Measurements from ENCODE around the gene TTC39A.

The TTC39A gene

DNA sequence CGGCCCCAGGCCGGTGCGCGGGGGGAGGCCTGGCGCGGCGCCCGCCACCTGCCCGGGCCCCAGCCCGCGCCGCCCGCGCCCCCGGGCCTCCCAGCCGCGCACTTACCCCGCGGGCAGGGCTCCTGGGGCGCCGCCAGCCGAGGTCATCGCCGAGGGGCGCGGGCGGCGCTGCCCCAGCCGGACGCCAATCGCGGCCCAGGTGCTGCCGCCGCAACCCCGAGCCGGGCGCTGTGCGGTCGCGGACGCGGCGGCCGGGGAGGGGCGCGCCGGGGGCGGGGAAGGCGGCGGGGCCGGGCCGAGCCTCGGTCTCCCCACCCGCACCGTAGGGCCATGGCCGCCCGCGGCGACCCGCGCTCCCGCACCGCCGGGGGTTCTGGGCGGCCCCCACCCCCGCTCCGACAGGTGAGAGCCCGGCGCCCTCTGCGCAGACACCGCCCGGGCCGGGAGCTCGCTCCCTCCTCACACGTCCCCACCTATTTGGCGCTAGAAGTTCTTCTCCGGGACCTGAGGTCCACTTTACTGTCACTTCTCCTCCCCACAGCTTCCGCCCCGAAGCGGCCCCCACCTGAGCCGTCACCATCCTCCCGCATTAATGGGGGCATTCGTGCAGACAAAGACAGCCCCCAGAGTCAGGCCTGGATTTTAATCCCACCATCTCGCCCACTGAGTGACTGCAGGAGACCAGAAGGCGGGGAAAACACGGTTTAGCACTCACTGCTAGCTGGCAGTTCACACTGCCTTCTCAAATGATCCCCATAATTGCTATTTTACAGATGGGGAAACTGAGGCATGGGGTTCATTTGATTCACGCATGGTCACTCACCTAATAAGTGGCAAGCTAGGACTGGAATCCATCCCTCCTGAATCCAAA lies at the start of gene TTC39A:
Gene TTC39A (minus strand): TSS at position 232 of the 871 bp plus-strand sequence. CDS start 85 bp downstream, at position 147.
- no peak for DNase-seq

DNA sequence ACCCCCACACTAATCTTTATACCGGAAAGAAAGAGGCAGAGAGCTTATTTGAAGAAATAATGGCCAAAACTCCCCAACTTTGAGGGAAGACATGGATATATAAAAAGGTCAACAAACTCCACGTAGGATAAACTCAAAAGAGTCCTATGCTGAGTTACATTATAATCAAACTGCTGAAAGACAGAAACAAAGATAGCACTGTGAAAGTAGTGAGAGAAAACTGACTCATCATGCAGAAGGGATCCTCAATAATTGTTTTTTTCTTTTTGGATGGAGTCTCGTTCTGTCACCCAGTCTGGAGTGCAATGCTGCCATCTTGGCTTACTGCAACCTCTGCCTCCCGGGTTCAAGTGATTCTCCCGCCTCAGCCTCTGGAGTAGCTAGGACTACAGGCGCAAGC lies 48.5 kb upstream of the TTC39A start:
- no peak for DNase-seq

DNA sequence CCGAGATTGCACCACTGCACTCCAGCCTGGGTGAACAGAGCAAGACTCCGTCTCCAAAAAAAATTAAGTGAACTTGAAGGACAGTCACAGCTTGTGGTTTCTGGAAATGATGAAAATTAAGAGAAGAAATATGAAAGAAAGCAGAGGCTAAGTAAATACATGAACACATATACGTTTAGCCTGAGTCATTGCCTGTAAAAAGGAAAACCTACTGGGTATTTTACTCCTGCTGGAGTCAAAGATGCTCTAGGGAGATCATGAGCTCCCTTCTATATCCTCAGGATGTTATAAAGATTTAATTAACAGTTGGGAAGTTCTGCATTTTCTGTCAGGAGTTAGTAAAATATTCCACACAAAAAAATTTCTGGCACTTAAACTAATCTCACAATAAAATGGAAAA lies 43.5 kb upstream of the TTC39A start:
- DNase-seq: no peak

DNA sequence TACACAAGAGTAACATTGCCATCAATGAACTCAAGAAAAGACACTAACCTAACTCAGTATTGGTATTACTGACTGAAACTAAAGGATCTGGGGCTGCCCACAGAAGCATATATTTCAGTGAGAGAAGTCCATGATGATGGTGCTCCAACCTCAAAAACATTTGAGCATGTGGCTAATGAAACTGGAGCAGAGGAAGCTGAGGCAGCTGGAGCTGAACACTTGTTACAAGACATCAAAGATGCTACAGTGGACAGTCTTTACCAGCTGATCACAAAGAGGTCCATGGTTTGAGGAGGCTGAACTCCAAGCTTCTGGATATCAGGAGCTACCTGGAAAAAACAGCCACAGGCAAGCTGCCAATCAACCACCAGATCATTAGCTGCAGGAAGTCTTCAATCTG lies 42.2 kb upstream of the TTC39A start:
- DNase-seq: no peak

DNA sequence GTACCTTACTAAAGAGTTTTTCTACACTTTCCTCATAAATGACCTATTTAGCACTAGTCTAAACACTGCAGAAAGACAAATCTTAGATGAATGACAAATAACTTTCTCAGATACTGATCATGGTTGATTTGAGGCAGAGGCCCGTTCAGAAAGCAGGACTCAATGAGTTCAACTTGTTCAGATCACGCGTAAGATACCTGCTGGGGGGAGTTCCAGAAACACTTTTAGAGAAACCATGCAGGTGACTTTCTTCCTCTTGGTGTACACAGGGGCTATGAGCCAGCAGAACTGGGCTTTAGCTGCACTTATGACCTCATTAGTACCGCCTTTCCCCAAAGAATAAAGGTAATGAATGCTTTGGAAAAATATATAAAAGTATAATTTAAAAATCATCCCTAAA lies 38.8 kb upstream of the TTC39A start:
- no peak for DNase-seq

DNA sequence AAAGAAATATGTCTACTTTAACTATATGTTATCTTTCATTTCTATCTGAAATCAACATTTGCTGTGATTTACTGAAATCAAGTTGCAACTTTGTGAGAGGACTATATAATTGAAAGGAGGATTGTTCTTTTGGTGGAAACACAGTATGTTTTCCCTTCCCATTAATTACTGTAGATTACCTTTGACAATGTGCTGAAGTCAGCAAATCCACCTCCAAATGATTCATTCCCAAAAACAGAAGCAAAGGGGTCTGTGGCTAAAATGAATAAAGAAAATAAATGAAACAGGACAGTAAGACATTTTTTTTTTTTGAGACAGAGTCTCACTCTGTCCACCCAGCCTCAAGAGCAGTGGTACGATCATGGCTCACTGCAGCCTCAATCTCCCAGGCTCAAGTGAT lies 35.4 kb upstream of the TTC39A start:
- no peak for DNase-seq

DNA sequence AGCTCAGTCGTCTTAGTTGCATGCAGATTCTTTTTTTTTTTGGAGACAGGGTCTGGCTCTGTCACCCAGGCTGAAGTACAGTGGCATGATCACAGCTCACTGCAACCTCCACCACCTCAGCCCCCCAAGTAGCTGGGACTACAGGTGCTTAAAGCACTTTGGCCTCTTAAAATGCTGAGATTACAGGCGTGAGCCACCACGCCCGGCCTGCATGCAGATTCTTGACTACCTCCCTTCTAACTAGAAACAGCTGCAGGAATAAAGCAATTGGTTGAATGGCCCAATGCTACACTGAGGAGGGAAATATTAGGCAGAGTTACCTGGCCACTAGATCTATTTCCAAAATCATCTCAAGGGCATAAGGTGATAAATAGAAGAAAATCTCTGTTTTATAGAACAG lies 29.5 kb upstream of the TTC39A start:
- DNase-seq: no peak

DNA sequence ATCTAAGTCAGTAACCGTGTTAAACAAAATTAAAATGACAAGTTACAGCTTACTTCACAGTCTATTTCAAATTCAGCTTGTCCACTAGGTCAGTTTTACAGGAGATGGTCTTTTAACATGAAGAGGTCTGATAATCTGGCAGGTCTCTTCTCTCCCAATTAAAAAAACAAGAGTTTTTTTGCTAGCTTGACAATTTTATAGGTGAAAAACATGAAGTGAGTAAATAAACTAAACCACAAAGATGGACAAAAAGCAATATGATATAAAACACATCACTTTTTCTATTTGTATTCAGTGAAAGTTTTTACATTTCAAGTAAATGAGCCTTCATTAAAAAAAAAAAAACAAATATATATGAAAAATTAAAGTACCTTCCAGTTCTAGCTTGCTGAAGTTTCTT lies 25.0 kb upstream of the TTC39A start:
- DNase-seq: no peak

DNA sequence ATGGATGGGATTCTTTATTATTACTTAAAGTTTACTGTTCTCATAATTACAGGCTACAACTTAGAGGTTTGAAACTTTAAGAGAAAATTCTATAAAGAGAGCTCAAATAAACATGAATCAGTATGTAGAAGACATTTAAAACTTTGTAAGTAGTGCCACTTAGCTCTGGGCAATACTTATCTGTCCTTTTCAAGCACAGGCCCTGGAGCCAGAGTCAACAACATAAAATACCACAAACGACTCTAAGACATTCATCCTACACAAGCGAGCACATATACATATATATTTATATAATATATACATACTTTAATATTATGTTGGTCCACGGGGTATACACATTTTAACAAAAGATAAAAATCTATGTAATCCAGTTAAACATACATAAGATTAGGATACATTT lies 24.1 kb upstream of the TTC39A start:
- no peak for DNase-seq

DNA sequence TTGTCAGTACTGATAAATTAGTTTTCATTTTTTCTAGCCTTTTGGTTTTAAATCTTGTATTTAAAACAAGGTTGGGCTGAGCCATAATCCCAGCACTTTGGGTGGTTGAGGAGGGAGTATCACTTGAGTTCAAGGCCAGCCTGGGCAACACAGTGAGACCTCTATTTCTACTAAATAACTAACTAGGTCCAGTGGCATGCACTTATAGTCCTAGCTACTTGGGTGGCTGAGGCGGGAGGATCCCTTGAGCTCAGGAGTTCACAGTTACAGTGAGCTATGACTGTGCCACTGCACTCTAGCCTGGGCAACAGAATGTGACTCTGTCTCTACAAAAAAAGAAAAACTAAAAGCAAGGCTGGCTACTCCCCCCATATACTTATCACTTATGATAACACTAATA lies 21.5 kb upstream of the TTC39A start:
- DNase-seq: no peak

DNA sequence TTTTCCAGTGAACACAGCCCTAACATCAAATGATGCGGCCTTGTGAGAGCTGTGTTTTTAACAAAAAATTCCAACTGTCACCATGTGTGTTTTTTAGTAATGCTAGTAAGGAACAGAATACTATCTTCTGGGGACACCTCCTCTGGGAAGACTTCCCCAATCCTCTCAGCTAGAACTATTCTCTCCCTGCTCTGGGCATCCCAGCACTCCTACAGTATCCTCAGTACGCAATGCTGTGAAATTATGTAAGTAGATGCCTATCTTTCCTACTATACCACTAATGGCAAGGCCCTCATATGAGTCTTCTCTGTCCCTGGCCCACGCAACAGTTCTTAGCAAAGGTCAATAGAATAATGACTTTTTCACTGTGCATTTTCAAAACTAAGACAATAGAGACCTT lies 19.5 kb upstream of the TTC39A start:
- no peak for DNase-seq

DNA sequence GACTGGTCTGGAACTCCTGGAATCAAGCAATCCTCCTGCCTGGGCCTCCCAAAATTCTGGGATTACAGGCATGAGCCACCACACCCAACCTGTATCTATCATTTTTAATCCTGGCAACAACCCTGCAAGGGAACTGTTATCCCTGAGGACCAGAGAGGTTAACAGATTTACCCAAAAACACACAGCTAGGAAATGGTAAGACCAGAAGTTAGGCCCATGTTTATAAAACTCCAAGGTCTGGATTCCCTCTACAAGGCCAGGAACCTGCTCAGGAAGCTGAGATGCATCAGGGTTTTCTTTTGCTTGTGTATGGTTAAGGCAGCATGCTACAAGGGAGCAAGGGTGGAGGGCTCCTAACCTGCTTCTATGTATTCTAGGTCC lies 17.8 kb upstream of the TTC39A start:
- no peak for DNase-seq

DNA sequence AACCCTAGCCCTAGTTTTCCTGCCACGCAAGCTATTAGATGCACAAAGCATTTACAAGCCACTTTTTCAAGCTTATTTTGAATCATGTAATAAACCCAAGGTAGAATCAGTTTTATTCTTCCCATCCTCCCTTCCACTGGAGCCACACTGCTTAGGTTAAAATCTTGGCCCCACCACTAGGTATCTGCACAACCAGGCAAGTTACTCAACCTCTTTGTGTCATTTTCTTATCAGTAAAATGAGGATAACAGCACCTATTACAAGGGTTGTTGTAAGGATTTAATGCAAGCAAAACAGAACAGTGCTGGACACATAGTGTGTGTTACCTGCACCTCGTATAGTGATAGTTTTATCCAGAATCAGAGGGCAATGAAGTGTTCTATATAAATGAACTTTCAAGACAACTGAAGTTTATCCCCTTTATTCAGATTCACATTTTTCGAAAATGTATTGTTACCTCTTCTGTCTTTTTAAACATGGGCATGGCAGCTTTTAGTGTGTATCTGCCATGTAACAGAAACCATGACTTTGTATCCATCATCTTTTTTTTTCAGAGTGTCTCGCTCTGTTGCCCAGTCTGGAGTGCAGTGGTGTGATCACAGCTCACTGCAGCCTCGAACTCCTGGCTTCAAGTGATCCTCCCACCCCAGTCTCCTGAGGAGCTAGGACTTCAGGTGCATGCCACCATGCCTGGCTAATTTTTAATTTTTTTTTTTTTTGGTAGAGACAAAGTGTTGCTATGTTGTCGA lies 17.2 kb upstream of the TTC39A start:
- DNase-seq: no peak

DNA sequence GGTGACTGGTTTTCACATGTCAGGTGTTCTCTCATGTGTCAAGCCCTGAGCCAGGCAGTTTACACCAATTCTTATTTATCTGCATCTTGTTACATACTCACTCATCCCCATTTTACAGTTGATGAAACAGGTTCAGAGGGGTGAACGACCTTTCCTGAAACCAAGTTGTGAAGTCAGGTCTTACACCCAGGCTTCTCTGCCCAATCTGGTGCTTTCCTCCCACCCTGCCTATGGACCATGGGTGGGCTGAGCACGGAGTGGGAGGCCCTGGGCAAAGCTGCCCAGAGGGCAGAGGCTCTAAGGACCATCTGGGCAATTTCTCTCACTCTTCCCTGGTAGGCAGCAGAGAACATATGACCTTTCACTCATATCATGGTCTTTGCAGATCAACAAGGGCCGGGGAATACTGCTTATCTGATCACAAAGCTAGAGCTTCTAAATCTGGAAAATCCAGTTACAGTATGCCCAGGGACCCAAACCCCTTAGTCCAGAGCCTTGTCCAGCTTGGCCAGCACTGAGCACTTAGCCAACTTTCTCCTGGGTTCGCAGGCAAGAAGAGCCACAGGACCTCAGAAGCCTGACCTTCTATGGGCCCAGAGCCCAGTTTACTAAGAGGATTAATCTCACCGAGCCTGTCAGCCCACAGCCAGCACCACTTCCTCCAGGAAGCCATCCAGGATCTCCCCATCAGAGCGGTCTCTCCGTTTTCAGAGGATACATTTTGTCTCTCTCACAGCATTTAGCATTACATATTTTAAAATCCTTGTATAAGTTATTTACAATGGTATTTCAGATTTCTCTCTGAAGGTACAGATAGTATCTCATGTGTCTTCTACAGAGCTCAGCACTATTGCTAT lies 16.0 kb upstream of the TTC39A start:
- no peak for DNase-seq

DNA sequence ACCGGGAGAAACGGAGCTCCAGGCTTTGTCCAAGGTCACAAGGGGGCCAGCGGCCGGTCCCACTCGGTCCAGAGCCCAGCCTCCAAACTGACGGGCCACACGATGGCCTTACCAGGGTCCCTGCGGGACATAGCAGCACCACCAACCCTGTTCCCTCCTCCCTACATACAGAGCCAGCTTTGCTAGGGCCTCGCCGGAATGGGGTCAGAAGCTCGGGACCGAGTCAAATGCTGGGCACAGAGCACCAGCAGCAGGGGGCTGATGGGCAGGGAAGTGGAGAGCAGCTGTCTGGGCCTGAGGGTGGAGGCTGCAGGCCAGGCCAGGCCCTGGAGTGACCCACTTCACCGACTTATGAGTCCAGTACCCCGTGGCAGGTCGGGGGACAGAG lies 14.9 kb upstream of the TTC39A start:
- DNase-seq: no peak

DNA sequence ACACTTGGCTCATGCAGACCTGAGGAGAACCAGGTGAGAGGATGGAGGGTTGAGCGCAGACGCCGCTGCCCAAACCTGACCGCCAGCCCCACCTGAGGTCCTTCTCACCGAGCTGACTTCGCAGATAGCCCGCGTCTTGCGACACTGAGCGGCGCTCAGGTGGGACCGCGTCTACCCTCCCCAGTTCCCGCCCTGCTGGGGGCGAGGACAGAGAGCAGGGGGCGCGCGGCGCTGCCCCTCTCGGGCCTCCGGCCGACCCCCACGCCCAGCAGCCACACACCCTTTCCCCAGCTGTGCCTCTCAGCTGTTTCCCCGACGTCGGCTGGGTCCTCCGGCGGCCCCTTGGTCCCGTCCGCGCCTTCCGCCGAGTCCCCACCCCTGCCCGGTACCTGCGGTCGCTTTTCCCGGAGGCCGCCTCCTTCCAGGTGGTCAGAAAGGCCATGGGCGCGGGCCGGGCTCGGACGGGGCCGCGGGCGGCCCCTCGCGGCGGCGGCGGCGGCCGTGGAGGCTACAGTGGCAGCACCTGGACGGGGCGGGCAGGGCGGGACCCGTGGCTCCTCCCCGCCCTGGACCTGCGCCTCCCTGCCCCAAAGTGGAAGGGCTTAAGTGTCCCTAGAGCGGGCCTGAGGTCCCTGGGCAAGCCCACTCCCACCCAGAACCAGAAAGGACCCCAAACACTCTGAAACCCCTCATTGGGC lies 14.4 kb upstream of the TTC39A start:
- DNase-seq: no peak

DNA sequence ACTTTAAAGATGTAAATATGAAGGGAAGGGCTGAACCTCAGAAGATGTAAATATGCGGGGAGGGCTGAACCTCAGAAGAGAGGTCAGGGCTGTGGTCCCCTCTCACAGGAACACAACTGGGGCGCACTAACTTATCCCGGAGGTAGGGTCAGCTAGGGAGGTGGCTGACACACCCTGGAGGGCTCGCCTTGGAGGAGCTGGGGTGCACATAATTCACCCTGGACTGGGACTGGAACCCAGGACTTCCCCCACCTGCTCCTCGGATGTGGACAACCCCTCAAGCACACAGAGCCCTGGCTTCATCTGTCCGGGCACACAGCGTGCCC lies 13.9 kb upstream of the TTC39A start:
- DNase-seq: no peak

DNA sequence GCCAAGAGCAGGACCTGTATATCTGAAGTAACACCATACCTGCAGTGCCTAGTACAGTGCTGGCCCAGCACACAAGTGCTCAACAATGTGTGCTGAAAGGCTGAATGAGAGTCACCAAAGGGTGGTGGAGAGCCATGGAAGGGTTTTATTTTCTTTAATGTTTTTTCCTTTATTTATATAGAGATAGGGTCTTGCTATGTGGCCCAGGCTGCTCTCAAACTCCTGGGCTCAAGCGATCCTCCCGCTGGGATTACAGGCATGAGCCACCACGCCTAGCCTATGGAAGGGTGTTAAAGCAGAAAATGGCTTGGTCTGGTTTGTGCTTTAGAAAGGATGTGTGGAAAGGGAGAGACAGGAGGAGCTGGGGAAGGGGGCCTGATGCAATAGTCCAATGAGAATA lies 13.3 kb upstream of the TTC39A start:
- DNase-seq: no peak

DNA sequence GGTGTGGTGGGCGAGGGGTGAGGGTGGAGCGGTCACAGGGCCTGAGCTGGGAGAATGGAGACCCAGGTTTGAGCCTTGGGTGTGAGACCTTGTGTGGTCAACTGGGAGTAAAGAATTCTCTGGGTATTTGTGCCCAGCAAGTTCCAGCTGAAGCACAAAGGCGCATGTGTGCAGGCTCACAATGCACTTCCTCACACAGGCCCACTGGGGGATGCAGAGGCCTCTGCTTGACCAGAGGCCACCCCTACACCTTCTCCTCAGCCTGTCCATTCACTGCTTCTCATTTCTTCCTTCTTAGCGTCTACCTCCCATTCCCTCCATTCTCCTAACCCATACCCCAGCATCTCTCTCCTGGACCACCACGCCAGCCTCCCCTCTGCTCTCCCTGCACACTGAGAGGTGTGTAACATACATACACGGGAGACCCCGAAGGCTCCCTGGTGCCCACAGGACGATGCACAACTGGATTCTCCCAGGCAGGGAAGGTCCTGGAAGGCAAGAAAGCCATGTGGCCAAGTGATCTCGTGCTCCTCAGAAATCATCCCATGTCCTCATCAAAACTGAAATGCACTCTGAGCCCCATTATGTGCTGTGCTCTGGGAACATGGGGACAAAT lies 12.3 kb upstream of the TTC39A start:
- DNase-seq: no peak

DNA sequence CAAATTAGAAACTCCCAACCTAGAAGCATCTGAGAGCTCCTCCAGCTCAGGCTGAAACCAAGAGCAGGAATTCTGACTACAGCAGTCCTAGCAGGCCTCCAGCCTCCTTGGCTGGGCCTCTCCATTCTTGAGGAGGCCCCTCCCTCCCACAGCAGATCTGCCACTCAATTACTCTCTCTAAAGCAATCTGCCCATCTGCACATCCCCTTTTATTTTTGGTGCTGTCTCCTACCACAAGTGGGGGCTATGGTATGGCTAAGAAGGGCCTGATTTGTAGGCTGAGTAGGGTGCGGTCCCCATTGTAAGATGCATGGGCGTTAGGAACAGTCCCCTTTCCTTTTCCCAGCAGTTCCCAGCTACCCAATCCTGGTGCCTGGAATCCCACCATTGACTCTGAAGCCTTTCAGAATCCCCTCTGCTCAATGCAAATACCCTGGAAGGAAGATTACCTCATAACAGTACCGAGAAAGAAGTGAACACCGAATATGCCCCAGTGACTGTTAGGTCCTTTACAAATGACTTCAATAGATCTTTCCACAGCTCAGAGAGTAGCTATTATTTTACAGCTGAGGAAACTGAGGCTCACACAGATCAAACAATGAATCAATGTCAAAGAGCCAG lies 11.6 kb upstream of the TTC39A start:
- DNase-seq: no peak

DNA sequence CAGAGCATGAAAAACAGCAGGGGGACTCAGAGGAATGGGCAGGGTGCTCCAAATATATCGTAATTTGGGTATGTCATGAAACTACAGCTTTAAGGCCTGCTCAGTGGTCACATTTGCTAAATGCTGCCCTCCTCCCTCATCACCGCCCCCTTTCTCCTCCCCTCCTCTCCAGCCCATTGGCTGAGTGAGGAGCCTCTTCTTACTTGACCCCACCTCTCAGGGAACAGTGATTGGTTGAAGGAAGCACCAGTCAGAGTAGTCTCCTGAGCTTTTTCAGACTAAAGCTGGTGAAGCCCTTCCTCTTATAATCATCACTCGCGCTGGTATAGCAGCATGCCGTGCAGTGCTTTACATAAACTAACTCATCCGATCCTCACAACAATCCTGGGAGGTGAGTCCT lies 10.0 kb upstream of the TTC39A start:
- DNase-seq: no peak

DNA sequence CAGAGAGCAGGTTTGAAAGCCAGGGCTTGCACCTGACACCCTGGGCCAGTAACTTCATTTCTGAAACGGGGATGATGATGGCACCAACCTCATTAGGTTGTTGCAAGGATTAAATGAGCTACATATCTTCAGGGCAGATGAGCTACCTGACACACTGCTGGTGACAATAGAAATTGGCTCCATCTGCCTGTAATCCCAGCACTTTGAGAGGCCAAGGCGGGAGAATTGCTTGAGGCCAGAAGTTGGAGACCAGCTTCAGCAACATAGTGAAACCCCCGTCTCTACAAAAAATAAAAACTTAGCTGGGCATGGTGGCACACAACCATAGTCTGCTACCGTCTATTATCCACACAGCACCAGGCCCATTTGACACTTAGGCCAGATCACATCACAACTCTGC lies 6.3 kb upstream of the TTC39A start:
- no peak for DNase-seq
